Heart left ventricle (tissue), 13 donors: ENCODE results near the gene PIGN.

Source experiments
- CTCF ChIP-seq, 12 donors: fragments of 200-600 bp; sonication (generic) in 4 of 12; IDR thresholded peaks; one replicate each; pipeline versions ENCODE4 v1.5.0 to v1.8.0; 2018 to 2022; ENCODE audit warnings: antibody characterized with exemption in 12 of 12, mild to moderate bottlenecking in 5 of 12
- POLR2A ChIP-seq, 2 donors: fragments of 450-650 bp; IDR thresholded peaks; one replicate each; pipeline ENCODE4 v1.6.1; 2017; ENCODE audit warnings: antibody characterized with exemption in 2 of 2, mild to moderate bottlenecking in 2 of 2, moderate library complexity in 2 of 2
- donor health status: ischemic (EF 13 %, LVEDD 7.1; RV severe dilation, severe dysfunction).
- donor health status: DM: no; HTN: yes; CAD: no.
- donor health status: DM: no; HTN: no; CAD: no.
- donor health status: ischemic (EF 25% LVEDD 6.9; RV normal size, moderate dysfunction).
- donor health status: ischemic (EF 25% LVEDD 5.7; RV mildly dilated, moderate dysfunction).
- donor health status: ischemic (EF 35%, LVEDD 5.7; RV mildly dilated, moderate dysfunction).
- donor health status: nonischemic (EF 11% LVEDD 7.7; RV severe dilation, severe dysfunction).
- donor health status: DM: yes; HTN: yes; CAD: no.
- donor health status: PGD.
- donor health status: ischemic (EF 29% LVEDD 5.4; RV normal size, mild dysfunction).
- donor health status: nonischemic (EF 23%, LVEDD 6.1; RV moderate dilation, normal function).

GRCh38 chr18:62060820-62061219 lies 126.0 kb downstream of the PIGN start:
- TF ChIP-seq POLR2A (IDR thresholded peaks at IDR 0.05) (no peak), CTCF (IDR thresholded peaks at IDR 0.05) (no peak)
